Karpas-422 (cell line): ENCODE data around the gene TMEM100. TPM values are rescaled to one million over a fixed set of nuclear protein-coding genes. Genes with fewer than 3 reads are reported as not detected.
A peak's percentile ranks its signal among the peaks of the same experiment; 100 is the strongest.

ENCODE experiments used
- DNase-seq: peaks from one replicate; pipeline ENCODE4 v3.0.0-alpha.2; 2015
- H2AFZ ChIP-seq: fragments of 200-600 bp; sonication (generic); 2 replicates; pipeline ENCODE4 v1.6.1; 2014; ENCODE audit warnings: antibody characterized with exemption, low read length, mixed read lengths
- H3K27ac ChIP-seq: fragments of 200-600 bp; sonication (generic); 2 replicates; pipeline ENCODE4 v1.5.1; 2014; ENCODE audit warnings: mild to moderate bottlenecking, low read length, moderate library complexity
- H3K27me3 ChIP-seq: fragments of 200-600 bp; sonication (generic); 2 replicates; pipeline ENCODE4 v1.6.1; 2014; ENCODE audit warnings: low read length, mixed read lengths
- H3K36me3 ChIP-seq: fragments of 200-600 bp; sonication (generic); 2 replicates; pipeline ENCODE4 v1.6.1; 2014; ENCODE audit warnings: low read length, mixed read lengths; ENCODE audit not compliant: insufficient read depth
- H3K4me1 ChIP-seq: fragments of 200-600 bp; sonication (generic); 2 replicates; pipeline ENCODE4 v1.6.1; 2014; ENCODE audit warnings: mild to moderate bottlenecking, low read length, mixed read lengths
- H3K4me2 ChIP-seq: fragments of 200-600 bp; sonication (generic); 2 replicates; pipeline ENCODE4 v1.6.1; 2014; ENCODE audit warnings: low read length, low read depth, mild to moderate bottlenecking; ENCODE audit not compliant: poor library complexity, severe bottlenecking
- H3K4me3 ChIP-seq: fragments of 200-600 bp; sonication (generic); 2 replicates; pipeline ENCODE4 v1.5.1; 2014; ENCODE audit warnings: mild to moderate bottlenecking, antibody characterized with exemption, low read length, mixed read lengths
- H3K79me2 ChIP-seq: fragments of 200-600 bp; sonication (generic); 2 replicates; pipeline ENCODE4 v1.6.1; 2014; ENCODE audit warnings: mild to moderate bottlenecking, low read length, mixed read lengths
- H3K9ac ChIP-seq: fragments of 200-600 bp; sonication (generic); 2 replicates; pipeline ENCODE4 v1.6.0; 2014; ENCODE audit warnings: low read length
- H3K9me2 ChIP-seq: fragments of 200-600 bp; sonication (generic), shearing (Covaris generic); replicated peaks from 2 replicates; pipeline ENCODE4 v1.6.0; 2014; ENCODE audit warnings: mild to moderate bottlenecking, low read length, moderate library complexity; ENCODE audit not compliant: insufficient read depth
- H3K9me3 ChIP-seq: fragments of 300-700, 200-600 bp; sonication (generic); 2 replicates; pipeline ENCODE4 v1.6.1; 2014; ENCODE audit warnings: low read length, mixed read lengths
- H4K20me1 ChIP-seq: fragments of 200-600 bp; sonication (generic); 2 replicates; pipeline ENCODE4 v1.6.1; 2014; ENCODE audit warnings: mild to moderate bottlenecking, antibody characterized with exemption, low read length, low read depth; ENCODE audit not compliant: insufficient read depth
- total RNA-seq: library from RNA; depleted of rRNA; stranded (reverse); fragments of >200 nt; shearing (Covaris generic); gene quantifications from 2 replicates; pipeline ENCODE4 v1.2.3, GENCODE V29; 2014; ENCODE audit warnings: low replicate concordance

Gene TMEM100
- total RNA-seq, 1 experiment from 2014 or later = 1.1 TPM

- H3K9ac ChIP-seq = no peak overlapping the region
- H3K4me2 ChIP-seq = no peak overlapping the region
- no peaks in the 10 kb centered on the region for H3K36me3 ChIP-seq
- no peak overlapping the region for H3K4me3 ChIP-seq
- H3K4me1 ChIP-seq = peaks cover 7% of the 10 kb centered on the region
- no peak overlapping the region for H3K27ac ChIP-seq
- H3K79me2 ChIP-seq = no peaks in the 10 kb centered on the region
- H3K27me3 ChIP-seq = no peaks in the 10 kb centered on the region
- no peak for DNase-seq
- H3K9me2 ChIP-seq = no peaks in the 10 kb centered on the region
- no peaks in the 10 kb centered on the region; the same call in 1 of the 2 replicates for H4K20me1 ChIP-seq
- no peaks in the 10 kb centered on the region for H3K9me3 ChIP-seq
- H2AFZ ChIP-seq = no peak overlapping the region
These were observed 39.6 kb upstream of the TMEM100 start for GRCh38 chr17:55762086-55762858.

- Histone ChIP-seq H3K9me3 (no peaks in the 10 kb centered on the region), H2AFZ (no peak overlapping the region), H3K9me2 (no peaks in the 10 kb centered on the region), H3K4me3 (no peak overlapping the region), H3K36me3 (no peaks in the 10 kb centered on the region), H3K79me2 (no peaks in the 10 kb centered on the region), H3K4me1 (peaks cover 14% of the 10 kb centered on the region), H3K4me2 (no peak overlapping the region), H3K27ac (no peak overlapping the region), H4K20me1 (no peaks in the 10 kb centered on the region; the same call in 1 of the 2 replicates), H3K27me3 (no peaks in the 10 kb centered on the region), H3K9ac (no peak overlapping the region)
- no peak for DNase-seq
These were observed 38.1 kb upstream of the TMEM100 start for GRCh38 chr17:55760643-55761355.

GRCh38 chr17:55758171-55758570, 35.5 kb upstream of the TMEM100 start:
- Histone ChIP-seq H3K36me3 (no peaks in the 10 kb centered on the region), H3K9me3 (no peaks in the 10 kb centered on the region), H3K27me3 (no peaks in the 10 kb centered on the region), H4K20me1 (no peaks in the 10 kb centered on the region; the same call in 1 of the 2 replicates), H3K9ac (no peak overlapping the region), H3K4me3 (no peak overlapping the region), H3K9me2 (no peaks in the 10 kb centered on the region), H3K27ac (no peak overlapping the region), H3K4me2 (no peak overlapping the region), H3K4me1 (peaks cover 9% of the 10 kb centered on the region), H3K79me2 (no peaks in the 10 kb centered on the region), H2AFZ (no peak overlapping the region)
- DNase-seq = no peak

GRCh38 chr17:55757659-55758058, 35.0 kb upstream of the TMEM100 start:
- H3K4me3 ChIP-seq = no peak overlapping the region
- no peak for DNase-seq
- H3K9ac ChIP-seq = no peak overlapping the region
- no peaks in the 10 kb centered on the region for H3K9me2 ChIP-seq
- H3K27me3 ChIP-seq = no peaks in the 10 kb centered on the region
- H3K4me2 ChIP-seq = no peak overlapping the region
- H2AFZ ChIP-seq = no peak overlapping the region
- H3K4me1 ChIP-seq = peaks cover 9% of the 10 kb centered on the region
- H4K20me1 ChIP-seq = no peaks in the 10 kb centered on the region; the same call in 1 of the 2 replicates
- no peak overlapping the region for H3K27ac ChIP-seq
- no peaks in the 10 kb centered on the region for H3K9me3 ChIP-seq
- H3K79me2 ChIP-seq = no peaks in the 10 kb centered on the region
- H3K36me3 ChIP-seq = no peaks in the 10 kb centered on the region

GRCh38 chr17:55756689-55757088, 34.0 kb upstream of the TMEM100 start:
- H3K9ac ChIP-seq = no peak overlapping the region
- no peaks in the 10 kb centered on the region for H3K27me3 ChIP-seq
- no peak overlapping the region for H2AFZ ChIP-seq
- no peaks in the 10 kb centered on the region for H3K9me3 ChIP-seq
- H3K79me2 ChIP-seq = no peaks in the 10 kb centered on the region; the same call in 1 of the 2 replicates
- H3K27ac ChIP-seq = no peak overlapping the region
- peaks cover 16% of the 10 kb centered on the region for H3K4me1 ChIP-seq
- H3K4me3 ChIP-seq = no peak overlapping the region
- no peaks in the 10 kb centered on the region; the same call in 1 of the 2 replicates for H4K20me1 ChIP-seq
- no peaks in the 10 kb centered on the region for H3K36me3 ChIP-seq
- no peak overlapping the region for H3K4me2 ChIP-seq
- no peaks in the 10 kb centered on the region for H3K9me2 ChIP-seq
- no peak for DNase-seq

GRCh38 chr17:55751720-55752250, 29.1 kb upstream of the TMEM100 start:
- Histone ChIP-seq H3K36me3 (no peaks in the 10 kb centered on the region), H2AFZ (no peak overlapping the region), H4K20me1 (no peaks in the 10 kb centered on the region; the same call in 1 of the 2 replicates), H3K4me1 (peaks cover 25% of the 10 kb centered on the region), H3K9me2 (no peaks in the 10 kb centered on the region), H3K27ac (no peak overlapping the region), H3K27me3 (no peaks in the 10 kb centered on the region), H3K4me2 (peak overlapping the region; percentile 82), H3K4me3 (peak overlapping the region; percentile 86), H3K9ac (peak overlapping the region; percentile 81), H3K9me3 (no peaks in the 10 kb centered on the region), H3K79me2 (no peaks in the 10 kb centered on the region; the same call in 1 of the 2 replicates)
- DNase-seq = no peak

GRCh38 chr17:55750750-55751657, 28.3 kb upstream of the TMEM100 start, which contains the start of gene PCTP:
TSS of gene PCTP (plus strand) at chr17:55751051. CDS start at chr17:55751104, 53 bp downstream.
- Histone ChIP-seq H3K9ac (peak within 1 kb of the TSS; percentile 81), H2AFZ (peak within 1 kb of the TSS; percentile 90), H3K27me3 (no peaks in the 10 kb centered on the region), H3K79me2 (no peaks in the 10 kb centered on the region; the same call in 1 of the 2 replicates), H3K4me1 (peaks cover 20% of the 10 kb centered on the region), H3K36me3 (no peaks in the 10 kb centered on the region), H3K4me3 (peak within 1 kb of the TSS; percentile 86), H3K4me2 (peak within 1 kb of the TSS; percentile 82), H3K9me2 (no peaks in the 10 kb centered on the region), H3K9me3 (no peaks in the 10 kb centered on the region), H3K27ac (no peak within 1 kb of the TSS), H4K20me1 (no peaks in the 10 kb centered on the region; the same call in 1 of the 2 replicates)
- peak; percentile 94 for DNase-seq
